ENCODE data around the gene C12orf43.

DNA sequence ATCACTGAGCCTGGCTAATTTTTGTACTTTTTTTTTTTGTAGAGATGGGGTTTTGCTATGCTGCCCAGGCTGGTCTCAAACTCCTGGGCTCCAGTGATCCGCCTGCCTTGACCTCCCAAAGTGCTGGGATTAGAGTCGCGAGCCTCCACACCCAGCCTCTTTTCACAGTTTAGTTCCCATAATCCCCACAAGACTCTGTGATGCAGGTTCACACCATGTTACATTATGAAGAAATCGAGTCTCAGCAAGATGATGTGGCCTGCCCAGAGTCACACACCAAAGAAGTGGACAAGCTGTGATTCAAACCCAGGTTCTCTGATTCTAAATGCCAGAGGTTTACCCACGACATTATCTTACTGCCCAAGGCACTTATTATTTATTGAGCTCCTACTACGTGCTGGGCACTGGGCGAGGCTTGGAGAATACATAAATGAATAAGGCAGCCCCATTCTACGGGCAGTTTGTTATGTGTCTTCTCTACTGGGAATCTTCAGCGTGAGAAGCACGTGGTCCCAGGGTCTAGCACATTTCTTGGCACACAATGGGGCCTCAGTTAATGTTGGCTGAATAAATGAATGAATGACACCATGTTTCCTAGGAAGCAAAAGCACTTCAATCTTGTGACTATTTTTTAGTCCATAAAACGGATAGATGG lies 46.2 kb upstream of the C12orf43 start:
- TF ChIP-seq, protein P1, sequence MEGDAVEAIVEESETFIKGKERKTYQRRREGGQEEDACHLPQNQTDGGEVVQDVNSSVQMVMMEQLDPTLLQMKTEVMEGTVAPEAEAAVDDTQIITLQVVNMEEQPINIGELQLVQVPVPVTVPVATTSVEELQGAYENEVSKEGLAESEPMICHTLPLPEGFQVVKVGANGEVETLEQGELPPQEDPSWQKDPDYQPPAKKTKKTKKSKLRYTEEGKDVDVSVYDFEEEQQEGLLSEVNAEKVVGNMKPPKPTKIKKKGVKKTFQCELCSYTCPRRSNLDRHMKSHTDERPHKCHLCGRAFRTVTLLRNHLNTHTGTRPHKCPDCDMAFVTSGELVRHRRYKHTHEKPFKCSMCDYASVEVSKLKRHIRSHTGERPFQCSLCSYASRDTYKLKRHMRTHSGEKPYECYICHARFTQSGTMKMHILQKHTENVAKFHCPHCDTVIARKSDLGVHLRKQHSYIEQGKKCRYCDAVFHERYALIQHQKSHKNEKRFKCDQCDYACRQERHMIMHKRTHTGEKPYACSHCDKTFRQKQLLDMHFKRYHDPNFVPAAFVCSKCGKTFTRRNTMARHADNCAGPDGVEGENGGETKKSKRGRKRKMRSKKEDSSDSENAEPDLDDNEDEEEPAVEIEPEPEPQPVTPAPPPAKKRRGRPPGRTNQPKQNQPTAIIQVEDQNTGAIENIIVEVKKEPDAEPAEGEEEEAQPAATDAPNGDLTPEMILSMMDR (IDR thresholded peaks at IDR 0.05), result no peak
- TF ChIP-seq POLR2AphosphoS5 (IDR thresholded peaks at IDR 0.05) (no peak), POLR2A (IDR thresholded peaks at IDR 0.05) (no peak)

Data from breast epithelium (tissue), 3 donors.